Adrenal gland (tissue), 12 donors: ENCODE measurements around the gene NFATC2IP. TPM values are rescaled to one million over a fixed set of nuclear protein-coding genes. Genes with fewer than 3 reads are reported as not detected.
"Not testable (repeated sequence)": the region's sequence is repeated elsewhere in the genome, so short reads cannot be mapped to it uniquely, and the experiment has no call there.

ENCODE experiments used
- DNase-seq, 7 donors: peaks; one replicate each; pipeline ENCODE4 v3.0.0-alpha.2; 2019 to 2020
- H3K27ac ChIP-seq, 5 donors: fragments of 200-600 bp; sonication (generic) in 4 of 5; 1 replicate in 3 of 5; 2 replicates in 2 of 5; pipeline versions ENCODE4 v1.5.1 to v1.8.0; 2016 to 2020; ENCODE audit warnings: mild to moderate bottlenecking in 1 of 5
- H3K27me3 ChIP-seq: fragments of 200-600 bp; 2 replicates; pipeline ENCODE4 v1.8.0; 2021
- H3K36me3 ChIP-seq, 2 donors: fragments of 200-600 bp; replicated peaks in 1 of 2; 1 replicate in 1 of 2; 2 replicates in 1 of 2; pipeline versions ENCODE4 v1.5.1 to v1.8.0; 2018 to 2022
- H3K4me1 ChIP-seq, 2 donors: fragments of 200-600 bp; replicated peaks in 1 of 2; 1 replicate in 1 of 2; 2 replicates in 1 of 2; pipeline versions ENCODE4 v1.5.1 to v1.8.0; 2018 to 2021
- H3K4me3 ChIP-seq, 4 donors: fragments of 200-600 bp; sonication (generic) in 3 of 4; one replicate each; pipeline ENCODE4 v1.5.1; 2016 to 2018
- H3K9me3 ChIP-seq, 3 donors: fragments of 200-600 bp; sonication (generic) in 1 of 3; replicated peaks in 1 of 3; 1 replicate in 2 of 3; 2 replicates in 1 of 3; pipeline versions ENCODE4 v1.5.1 to v1.8.0; 2016 to 2021
- CTCF ChIP-seq, 6 experiments: fragments of 450-650 bp in 4 of 6; fragments of 200-600 bp in 2 of 6; sonication (generic) in 1 of 6; IDR thresholded peaks; 1 replicate in 5 of 6; 2 replicates in 1 of 6; pipeline versions ENCODE4 v1.5.1 to v1.8.0; 2016 to 2021; ENCODE audit warnings: antibody characterized with exemption in 6 of 6, mild to moderate bottlenecking in 2 of 6, moderate library complexity in 1 of 6
- POLR2A ChIP-seq, 2 donors: fragments of 450-650 bp; IDR thresholded peaks; one replicate each; pipeline ENCODE4 v1.6.1; 2017; ENCODE audit warnings: antibody characterized with exemption in 2 of 2, mild to moderate bottlenecking in 2 of 2, moderate library complexity in 1 of 2
- WGBS, 4 donors: extraction: QIAGEN DNeasy Blood & Tissue Kit in 2 of 4; methylation state at CpG; one replicate each; pipeline versions ENCODE4 v1.1.5 to v1.1.7; 2013 to 2017; 5-methylcytosine and 5-hydroxymethylcytosine counted together
- intact Hi-C, 2 donors: fragments of 100-400 bp; cut with DNase I; formaldehyde crosslinking; loops; one replicate each; pipeline versions ENCODE4 v1.14.1 to v1.15.0; 2022 to 2023
- polyA plus RNA-seq, 3 donors: library from polyadenylated mRNA; stranded (reverse); fragments of 200-250 nt in 2 of 3; fragments of 350-450 nt in 1 of 3; fragmentation: Illumina TruSeq in 1 of 3; extraction: RNeasy Lipid Tissue Mini Kit (QIAGEN cat#74804) in 1 of 3; gene quantifications; one replicate each; pipeline ENCODE4 v1.2.3, GENCODE V29; 2013 to 2014
- total RNA-seq, 9 donors: library from RNA; depleted of rRNA in 4 of 9; stranded (reverse); fragments of >200 nt in 4 of 9; fragments of 120-200 nt in 1 of 9; fragmentation: NEBNext Ultra II Directional in 1 of 9; extraction: Animal tissue kit (Norgen Biotek cat#: 25700) in 1 of 9; gene quantifications; one replicate each; pipeline versions ENCODE4 v1.1.0 to v1.2.4, GENCODE V29; 2013 to 2023
- donor health status: healthy with polysubstance abuse.
- donor health status: Bipolar disorder and iron deficiency.
- donor health status: DM: yes; HTN: yes; CAD: no.
- donor health status: DM: no; HTN: no; CAD: no.
- donor health status: DM: no; HTN: no; CAD: no.
- donor health status: DM: yes; HTN: yes; CAD: no.

The NFATC2IP gene
- total and polyA plus RNA-seq, 12 donors = 7.7 to 25.2 (median 17.1) TPM

- H3K36me3 ChIP-seq = no peaks in the 10 kb centered on the region
- no peaks in the 10 kb centered on the region for H3K4me1 ChIP-seq
- H3K9me3 ChIP-seq = no peaks in the 10 kb centered on the region
- intact Hi-C loops = no loop called here
- H3K27ac ChIP-seq = no peak overlapping the region
- DNase-seq = no peak
- TF ChIP-seq POLR2A (IDR thresholded peaks at IDR 0.05) (no peak), CTCF (IDR thresholded peaks at IDR 0.05) (no peak)
- H3K27me3 ChIP-seq = no peaks in the 10 kb centered on the region
- no peak overlapping the region for H3K4me3 ChIP-seq
- WGBS, 4 donors = 74 to 92% (median 89%) methylated on average over 2 of the region's 2 CpGs
These were observed 49.3 kb downstream of the NFATC2IP start for GRCh38 chr16:29000019-29000418.

- intact Hi-C loops, H3K27me3 ChIP-seq, DNase-seq, H3K9me3 ChIP-seq, H3K36me3 ChIP-seq, H3K4me3 ChIP-seq, H3K27ac ChIP-seq, H3K4me1 ChIP-seq: not testable (repeated sequence)
- 71 to 77% (median 73%) methylated on average over 8 to 9 of the region's 9 CpGs for WGBS, 4 donors
These were observed 53.9 kb downstream of the NFATC2IP start for GRCh38 chr16:29004496-29005139.

GRCh38 chr16:29007730-29008593 lies 57.2 kb downstream of the NFATC2IP start:
- H3K27ac ChIP-seq = no peak overlapping the region
- H3K36me3 ChIP-seq = no peaks in the 10 kb centered on the region
- intact Hi-C loops = no loop called here
- H3K27me3 ChIP-seq = no peaks in the 10 kb centered on the region
- 36 to 61% (median 50%) methylated on average over 6 to 10 of the region's 10 CpGs for WGBS, 4 donors
- TF ChIP-seq POLR2A (IDR thresholded peaks at IDR 0.05) (no peak), CTCF (IDR thresholded peaks at IDR 0.05) (no peak)
- peak in 2 of 7 donors; percentile 12 to 48 for DNase-seq
- H3K4me1 ChIP-seq = no peaks in the 10 kb centered on the region
- H3K4me3 ChIP-seq = no peak overlapping the region
- no peaks in the 10 kb centered on the region for H3K9me3 ChIP-seq

GRCh38 chr16:29009050-29009837 lies 58.5 kb downstream of the NFATC2IP start:
- intact Hi-C loops = no loop called here
- Histone ChIP-seq H3K4me1 (no peaks in the 10 kb centered on the region), H3K9me3 (no peaks in the 10 kb centered on the region), H3K36me3 (no peaks in the 10 kb centered on the region), H3K4me3 (no peak overlapping the region), H3K27ac (no peak overlapping the region), H3K27me3 (no peaks in the 10 kb centered on the region)
- DNase-seq = no peak
- WGBS, 4 donors = 66 to 68% (median 67%) methylated on average over 13 to 14 of the region's 14 CpGs
- TF ChIP-seq CTCF (IDR thresholded peaks at IDR 0.05) (no peak), POLR2A (IDR thresholded peaks at IDR 0.05) (no peak)
